ENCODE measurements around the gene CAMKK2. TPM values are rescaled to one million over a fixed set of nuclear protein-coding genes. Genes with fewer than 3 reads are reported as not detected.
"Not testable (repeated sequence)": the region's sequence is repeated elsewhere in the genome, so short reads cannot be mapped to it uniquely, and the experiment has no call there.

Gene CAMKK2
- total RNA-seq, 1 experiment from 2014 or later = 26.7 TPM

- Histone ChIP-seq H4K20me1 (ENCODE audit: insufficient read depth) (no peaks in the 10 kb centered on the region), H3K9me3 (ENCODE audit: insufficient read depth, low read depth) (no peaks in the 10 kb centered on the region), H3F3A (ENCODE audit: insufficient read depth, low read depth) (peaks cover 23% of the 10 kb centered on the region; the same call in 1 of the 2 replicates), H3K4me3 (no peak overlapping the region), H3K27ac (no peak overlapping the region), H3K4me2 (no peak overlapping the region), H3K79me2 (ENCODE audit: low read depth) (no peaks in the 10 kb centered on the region), H3K27me3 (ENCODE audit: insufficient read depth, low read depth) (no peaks in the 10 kb centered on the region), H3K4me1 (replicated peaks; ENCODE audit: insufficient read depth) (no peaks in the 10 kb centered on the region; the same call in 1 of the 2 replicates), H3K9me2 (ENCODE audit: insufficient read depth) (no peaks in the 10 kb centered on the region), H2AFZ (no peak overlapping the region), H3K36me3 (ENCODE audit: low read depth) (no peaks in the 10 kb centered on the region)
- TF ChIP-seq EZH2 (IDR thresholded peaks at IDR 0.05; ENCODE audit: low read depth) = no peak
- TF ChIP-seq, protein P1, sequence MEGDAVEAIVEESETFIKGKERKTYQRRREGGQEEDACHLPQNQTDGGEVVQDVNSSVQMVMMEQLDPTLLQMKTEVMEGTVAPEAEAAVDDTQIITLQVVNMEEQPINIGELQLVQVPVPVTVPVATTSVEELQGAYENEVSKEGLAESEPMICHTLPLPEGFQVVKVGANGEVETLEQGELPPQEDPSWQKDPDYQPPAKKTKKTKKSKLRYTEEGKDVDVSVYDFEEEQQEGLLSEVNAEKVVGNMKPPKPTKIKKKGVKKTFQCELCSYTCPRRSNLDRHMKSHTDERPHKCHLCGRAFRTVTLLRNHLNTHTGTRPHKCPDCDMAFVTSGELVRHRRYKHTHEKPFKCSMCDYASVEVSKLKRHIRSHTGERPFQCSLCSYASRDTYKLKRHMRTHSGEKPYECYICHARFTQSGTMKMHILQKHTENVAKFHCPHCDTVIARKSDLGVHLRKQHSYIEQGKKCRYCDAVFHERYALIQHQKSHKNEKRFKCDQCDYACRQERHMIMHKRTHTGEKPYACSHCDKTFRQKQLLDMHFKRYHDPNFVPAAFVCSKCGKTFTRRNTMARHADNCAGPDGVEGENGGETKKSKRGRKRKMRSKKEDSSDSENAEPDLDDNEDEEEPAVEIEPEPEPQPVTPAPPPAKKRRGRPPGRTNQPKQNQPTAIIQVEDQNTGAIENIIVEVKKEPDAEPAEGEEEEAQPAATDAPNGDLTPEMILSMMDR (conservative IDR thresholded peaks at IDR 0.05) = no peak
- ChIA-PET CTCF (no interaction called here), POLR2A (ENCODE audit: unreplicated experiment) (interaction anchor here (0.6 kb wide), 1 partner anchor 1182 kb away, joined by 3 read pairs; no protein-coding TSS in a partner anchor)
- BruUV-seq (replicated peaks) = no TSS peak
- intact Hi-C loops (cut with micrococcal nuclease; ENCODE audit: unreplicated experiment) = no loop called here
- no peak for DNase-seq
Measured at GRCh38 chr12:121301876-121302275, 5.4 kb upstream of the CAMKK2 start.

DNA sequence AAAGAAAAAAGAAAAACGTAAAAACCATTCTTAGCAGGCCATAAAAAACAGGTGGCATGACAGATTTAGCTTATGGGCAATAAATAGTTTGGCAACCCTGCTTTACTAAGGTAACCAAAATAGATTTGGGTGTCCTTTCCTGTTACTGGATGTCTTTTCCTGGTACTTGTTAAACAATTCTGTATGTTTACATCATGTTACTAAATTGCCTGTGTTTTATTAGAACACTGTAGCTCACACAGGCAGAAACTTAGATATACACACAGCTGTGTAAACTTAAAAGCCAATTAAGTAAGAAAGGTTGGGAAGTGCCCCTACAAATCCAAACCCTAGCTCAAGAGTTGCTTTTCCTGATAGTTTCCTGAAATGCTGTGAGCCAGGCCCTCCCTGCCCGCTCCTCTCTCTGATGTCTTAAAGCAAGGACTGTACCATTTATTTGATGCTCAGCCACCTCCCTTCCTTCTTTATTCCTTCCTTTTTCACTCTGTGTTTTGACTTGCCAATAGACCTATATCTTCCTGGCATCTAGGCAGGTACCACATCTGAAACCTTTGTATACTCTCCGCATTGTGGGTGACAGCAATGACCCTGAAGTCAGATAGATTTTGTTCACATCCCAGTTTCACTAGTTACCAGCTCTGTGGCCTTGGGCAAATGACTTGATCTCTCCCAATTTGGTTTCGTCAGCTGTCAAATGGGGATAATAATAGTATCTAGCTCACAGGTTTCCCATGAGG lies 3.7 kb upstream of the CAMKK2 start:
- no peaks in the 10 kb centered on the region for H3K9me3 ChIP-seq (ENCODE audit: insufficient read depth, low read depth)
- H3K4me1 ChIP-seq (replicated peaks; ENCODE audit: insufficient read depth) = peaks cover 1% of the 10 kb centered on the region
- peaks cover 20% of the 10 kb centered on the region; the same call in 1 of the 2 replicates for H3F3A ChIP-seq (ENCODE audit: insufficient read depth, low read depth)
- no peaks in the 10 kb centered on the region for H3K27me3 ChIP-seq (ENCODE audit: insufficient read depth, low read depth)
- H2AFZ ChIP-seq = no peak overlapping the region
- ChIA-PET CTCF (no interaction called here), POLR2A (ENCODE audit: unreplicated experiment) (interaction anchor here (0.6 kb wide), 1 partner anchor 745 kb away, joined by 4 read pairs; no protein-coding TSS in a partner anchor)
- H3K4me2 ChIP-seq = no peak overlapping the region
- intact Hi-C loops (cut with micrococcal nuclease; ENCODE audit: unreplicated experiment) = no loop called here
- H3K27ac ChIP-seq = no peak overlapping the region
- no peaks in the 10 kb centered on the region for H3K36me3 ChIP-seq (ENCODE audit: low read depth)
- DNase-seq = no peak
- no TSS peak for BruUV-seq (replicated peaks)
- H3K79me2 ChIP-seq (ENCODE audit: low read depth) = peaks cover 9% of the 10 kb centered on the region
- H3K4me3 ChIP-seq = no peak overlapping the region
- no peaks in the 10 kb centered on the region for H3K9me2 ChIP-seq (ENCODE audit: insufficient read depth)
- TF ChIP-seq, protein P1 (conservative IDR thresholded peaks at IDR 0.05) = no peak
- TF ChIP-seq EZH2 (IDR thresholded peaks at IDR 0.05; ENCODE audit: low read depth) = no peak
- no peaks in the 10 kb centered on the region; the same call in 1 of the 2 replicates for H4K20me1 ChIP-seq (ENCODE audit: insufficient read depth)

DNA sequence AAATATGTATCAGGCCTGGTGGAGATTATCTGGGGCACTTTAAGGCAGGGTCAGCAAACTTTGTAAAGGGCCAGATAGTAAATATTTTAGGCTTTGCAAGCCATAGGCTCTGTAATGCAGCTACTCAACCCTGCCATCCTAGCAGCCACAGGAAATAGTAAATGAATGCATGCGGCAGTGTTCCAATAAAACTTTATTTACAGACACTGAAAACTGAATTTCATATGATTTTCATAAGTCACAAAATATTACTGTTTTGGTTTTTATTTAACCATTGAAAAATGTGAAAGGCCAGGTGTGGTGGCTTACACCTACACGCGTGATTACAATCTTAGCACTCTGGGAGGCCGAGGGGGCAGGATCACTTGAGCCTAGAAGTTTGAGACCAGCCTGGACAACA lies 3.2 kb upstream of the CAMKK2 start:
- DNase-seq = no peak
- H3K27me3 ChIP-seq (ENCODE audit: insufficient read depth, low read depth) = no peaks in the 10 kb centered on the region
- H4K20me1 ChIP-seq (ENCODE audit: insufficient read depth) = no peaks in the 10 kb centered on the region; the same call in 1 of the 2 replicates
- no peaks in the 10 kb centered on the region for H3K9me2 ChIP-seq (ENCODE audit: insufficient read depth)
- TF ChIP-seq EZH2 (IDR thresholded peaks at IDR 0.05; ENCODE audit: low read depth) = no peak
- TF ChIP-seq, protein P1 (conservative IDR thresholded peaks at IDR 0.05) = no peak
- no peak overlapping the region for H3K4me3 ChIP-seq
- no TSS peak for BruUV-seq (replicated peaks)
- no peak overlapping the region for H3K4me2 ChIP-seq
- intact Hi-C loops (cut with micrococcal nuclease; ENCODE audit: unreplicated experiment) = loop anchor here (5.0 kb wide), 1 partner anchor 53 kb away; the partner anchor contains the start of gene ANAPC5
- H3K79me2 ChIP-seq (ENCODE audit: low read depth) = peaks cover 15% of the 10 kb centered on the region
- peaks cover 6% of the 10 kb centered on the region for H3K4me1 ChIP-seq (replicated peaks; ENCODE audit: insufficient read depth)
- ChIA-PET CTCF (no interaction called here), POLR2A (ENCODE audit: unreplicated experiment) (interaction anchor here (0.6 kb wide), 1 partner anchor 744 kb away, joined by 4 read pairs; no protein-coding TSS in a partner anchor)
- no peaks in the 10 kb centered on the region for H3K9me3 ChIP-seq (ENCODE audit: insufficient read depth, low read depth)
- no peak overlapping the region for H2AFZ ChIP-seq
- H3K36me3 ChIP-seq (ENCODE audit: low read depth) = no peaks in the 10 kb centered on the region
- H3K27ac ChIP-seq = no peak overlapping the region
- peaks cover 20% of the 10 kb centered on the region; the same call in 1 of the 2 replicates for H3F3A ChIP-seq (ENCODE audit: insufficient read depth, low read depth)

DNA sequence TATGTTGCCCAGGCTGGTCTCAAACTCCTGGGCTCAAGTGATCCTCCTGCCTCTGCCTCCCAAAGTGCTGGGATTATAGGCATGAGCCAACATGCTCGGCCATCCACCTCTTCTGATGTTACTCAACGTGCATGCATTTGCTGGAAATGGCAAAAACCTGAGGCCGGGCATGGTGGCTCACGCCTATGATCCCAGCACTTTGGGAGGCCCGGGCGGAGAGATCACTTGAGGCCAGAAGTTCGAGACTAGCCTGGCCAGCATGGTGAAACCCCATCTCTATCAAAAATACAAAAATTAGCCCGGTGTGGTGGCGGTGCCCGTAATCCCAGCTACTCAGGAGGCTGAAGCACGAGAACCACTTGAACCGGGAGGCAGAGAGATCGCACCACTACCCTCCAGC lies 1.9 kb upstream of the CAMKK2 start:
- BruUV-seq (replicated peaks); H3K4me3 ChIP-seq; H3K4me1 ChIP-seq (replicated peaks; ENCODE audit: insufficient read depth); POLR2A ChIA-PET (ENCODE audit: unreplicated experiment); H3K27me3 ChIP-seq (ENCODE audit: insufficient read depth, low read depth); H3K9me3 ChIP-seq (ENCODE audit: insufficient read depth, low read depth); H3K27ac ChIP-seq; H3K36me3 ChIP-seq (ENCODE audit: low read depth); H4K20me1 ChIP-seq (ENCODE audit: insufficient read depth); H3K4me2 ChIP-seq; DNase-seq; H2AFZ ChIP-seq; H3K9me2 ChIP-seq (ENCODE audit: insufficient read depth); CTCF ChIA-PET: not testable (repeated sequence)
- intact Hi-C loops (cut with micrococcal nuclease; ENCODE audit: unreplicated experiment) = loop anchor here (5.0 kb wide), 1 partner anchor 54 kb away; the partner anchor contains the start of gene ANAPC5
- H3K79me2 ChIP-seq (ENCODE audit: low read depth) = peaks cover 24% of the 10 kb centered on the region
- H3F3A ChIP-seq (ENCODE audit: insufficient read depth, low read depth) = peaks cover 20% of the 10 kb centered on the region; the same call in 1 of the 2 replicates

Data from PC-9 (cell line).